ENCODE data around the gene OBSL1. TPM values are rescaled to one million over a fixed set of nuclear protein-coding genes. Genes with fewer than 3 reads are reported as not detected.

The OBSL1 gene
- 33.2 TPM for polyA plus RNA-seq (2013, experiment 1 of 2; ENCODE audit: insufficient read length)
- 40.6 TPM for polyA plus RNA-seq (2013, experiment 2 of 2; ENCODE audit: insufficient read length)

DNA sequence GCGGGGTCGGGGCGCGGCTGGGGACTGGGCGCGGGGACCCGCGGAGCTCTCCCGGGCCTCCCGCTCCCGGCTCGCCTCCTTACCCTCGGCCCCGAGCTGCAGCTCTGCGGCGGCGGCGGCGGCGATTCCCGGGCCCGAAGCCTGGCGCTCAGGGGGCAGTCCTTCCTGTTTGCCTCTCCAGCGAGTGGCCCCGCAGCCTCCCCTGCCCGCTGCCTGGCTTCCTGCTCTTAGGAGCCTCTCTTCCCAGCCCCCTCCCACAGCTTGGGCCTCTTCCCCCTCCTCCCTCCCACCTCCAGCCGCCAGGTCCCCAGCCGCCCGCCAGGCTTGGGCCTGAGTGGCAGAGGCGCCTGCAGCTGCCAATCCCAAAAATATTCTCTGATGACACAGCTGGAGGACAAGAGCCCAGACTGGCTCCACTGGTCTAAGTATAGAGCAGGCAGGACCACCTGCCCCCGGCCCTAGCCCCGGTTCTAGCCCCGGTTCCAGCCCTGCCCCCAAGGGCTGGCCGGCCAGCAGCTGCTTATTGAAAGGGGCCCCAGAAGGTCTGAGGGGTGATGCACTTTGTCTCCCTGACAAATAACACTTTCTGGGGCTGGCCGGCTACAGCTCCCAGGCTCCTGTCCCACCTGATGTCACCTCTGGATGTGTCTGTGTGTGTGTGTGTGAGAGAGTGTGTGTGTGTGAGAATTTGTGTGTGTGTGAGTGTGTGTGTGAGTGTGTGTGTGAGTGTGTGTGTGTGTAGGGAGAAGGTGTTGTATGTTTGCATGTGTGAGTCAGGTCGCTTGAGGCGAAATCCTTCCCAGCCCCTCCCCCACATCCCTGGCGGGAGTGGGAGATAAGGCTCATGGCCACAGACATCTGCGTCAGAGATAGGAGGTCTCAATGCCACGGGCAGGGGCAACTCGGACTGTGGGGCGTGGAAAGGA lies at the start of gene OBSL1:
OBSL1 (minus strand) TSS at position 229 of the 926 bp plus-strand sequence. CDS start 307 bp downstream, outside the sequence.
- peak; percentile 80 for DNase-seq

DNA sequence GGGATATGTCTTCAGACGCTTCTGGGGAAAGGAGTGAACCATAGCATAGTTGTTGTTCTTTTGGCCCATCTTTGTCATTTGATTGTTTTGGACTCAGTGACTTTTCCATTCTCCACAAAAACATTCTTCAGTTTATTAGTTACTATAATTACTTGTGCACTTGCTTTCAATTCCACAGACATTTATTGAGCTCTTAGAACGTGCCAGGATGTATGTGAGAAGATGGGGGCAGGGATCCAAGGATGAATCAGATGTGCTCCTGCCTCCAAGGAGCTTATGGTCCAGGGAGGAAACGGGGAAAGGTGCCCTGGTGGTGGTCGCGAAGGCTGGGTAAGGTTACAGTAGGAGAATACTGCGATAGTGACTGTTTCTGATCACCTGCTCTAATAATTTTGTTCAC lies 49.2 kb upstream of the OBSL1 start:
- DNase-seq: no peak

DNA sequence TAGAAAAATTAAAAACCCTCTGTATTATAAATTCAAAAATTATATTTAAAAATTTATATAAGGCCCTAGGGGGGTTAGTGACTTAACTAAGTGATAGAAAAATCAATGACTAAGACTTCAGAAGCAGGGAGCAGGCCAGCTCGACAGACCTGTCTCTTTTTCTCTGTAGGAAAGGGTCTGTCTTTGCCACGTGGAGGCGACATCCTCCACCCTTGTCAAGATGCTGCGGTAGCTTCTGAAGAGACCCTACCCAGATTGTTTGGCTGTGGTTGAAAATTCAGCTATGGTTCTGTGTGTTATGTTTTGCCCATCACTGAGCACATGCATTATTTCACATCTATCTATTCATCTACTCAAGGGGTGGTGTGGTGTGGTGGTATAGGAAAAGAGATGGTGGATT lies 47.9 kb upstream of the OBSL1 start:
- DNase-seq: no peak

DNA sequence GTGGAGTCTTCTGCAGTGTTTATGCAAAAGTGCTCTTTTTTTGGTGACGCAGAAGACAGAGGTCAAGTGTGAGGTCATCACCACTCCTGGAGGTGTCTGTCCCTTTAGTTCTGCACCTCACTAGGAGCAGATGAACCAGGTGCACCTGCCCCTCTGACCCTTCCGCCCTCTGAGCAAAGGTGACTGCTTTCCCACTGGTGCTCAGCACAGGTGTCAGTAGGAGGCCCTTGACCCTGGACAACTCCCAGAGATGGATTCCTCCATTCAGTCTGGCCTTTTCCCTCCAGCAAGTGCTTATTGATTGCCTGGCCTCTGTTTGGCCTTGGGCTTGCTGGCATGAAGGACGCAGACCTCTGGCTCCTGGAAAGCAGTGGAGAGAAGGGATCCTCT lies 47.4 kb upstream of the OBSL1 start:
- no peak for DNase-seq

DNA sequence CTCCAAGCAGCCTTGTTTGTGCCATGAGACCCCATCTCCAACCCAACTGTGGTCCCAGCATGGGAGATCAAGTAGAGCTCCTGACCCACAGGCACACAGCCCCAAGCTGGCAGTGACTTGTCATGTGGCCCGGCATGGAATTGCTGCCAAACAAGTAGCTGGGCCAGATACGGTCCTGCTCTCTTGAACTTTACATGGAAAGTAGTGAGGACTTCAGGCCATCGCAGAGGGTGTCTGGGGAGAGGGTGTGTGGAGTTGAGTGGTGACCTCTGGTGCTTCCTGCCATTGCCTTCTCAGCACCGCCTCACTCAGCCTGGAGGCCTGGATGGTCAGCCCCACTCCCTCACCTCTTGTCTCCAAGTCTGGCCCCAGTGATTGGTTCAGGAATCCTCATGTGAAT lies 45.2 kb upstream of the OBSL1 start:
- DNase-seq: no peak

DNA sequence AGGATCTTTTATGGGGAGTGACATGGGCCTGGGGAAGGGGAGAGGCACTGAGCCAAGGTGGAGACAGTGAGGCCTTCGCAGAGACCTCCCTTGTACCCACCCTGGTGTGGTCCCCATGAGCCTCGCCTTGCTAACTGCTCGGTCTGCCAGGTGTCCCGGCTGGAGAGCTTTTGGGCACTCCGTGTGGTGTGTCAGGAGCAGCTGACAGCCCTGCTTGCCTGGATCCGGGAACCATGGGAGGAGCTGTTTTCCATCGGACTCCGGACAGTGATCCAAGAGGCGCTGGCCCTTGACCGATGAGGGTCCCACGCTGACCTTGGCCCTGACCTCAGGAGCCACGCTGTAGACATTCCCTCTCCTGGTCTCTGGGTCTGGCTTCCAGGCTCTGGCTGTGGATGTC lies 44.6 kb upstream of the OBSL1 start:
- no peak for DNase-seq

DNA sequence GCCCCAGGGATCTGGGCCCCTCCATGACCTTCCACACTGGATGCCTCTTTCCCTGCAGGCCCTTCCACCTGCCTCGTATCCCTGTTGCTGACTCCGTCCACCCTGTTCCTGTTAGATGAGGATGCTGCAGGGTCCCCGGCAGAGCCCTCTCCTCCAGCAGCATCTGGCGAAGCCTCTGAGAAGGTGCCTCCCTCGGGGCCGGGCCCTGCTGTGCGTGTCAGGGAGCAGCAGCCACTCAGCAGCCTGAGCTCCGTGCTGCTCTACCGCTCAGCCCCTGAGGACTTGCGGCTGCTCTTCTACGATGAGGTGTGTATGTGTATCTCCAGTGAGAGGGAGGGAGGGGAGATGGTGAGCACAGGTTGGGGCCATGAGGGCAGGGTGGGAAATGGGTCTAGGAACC lies 43.7 kb upstream of the OBSL1 start:
- DNase-seq: no peak

DNA sequence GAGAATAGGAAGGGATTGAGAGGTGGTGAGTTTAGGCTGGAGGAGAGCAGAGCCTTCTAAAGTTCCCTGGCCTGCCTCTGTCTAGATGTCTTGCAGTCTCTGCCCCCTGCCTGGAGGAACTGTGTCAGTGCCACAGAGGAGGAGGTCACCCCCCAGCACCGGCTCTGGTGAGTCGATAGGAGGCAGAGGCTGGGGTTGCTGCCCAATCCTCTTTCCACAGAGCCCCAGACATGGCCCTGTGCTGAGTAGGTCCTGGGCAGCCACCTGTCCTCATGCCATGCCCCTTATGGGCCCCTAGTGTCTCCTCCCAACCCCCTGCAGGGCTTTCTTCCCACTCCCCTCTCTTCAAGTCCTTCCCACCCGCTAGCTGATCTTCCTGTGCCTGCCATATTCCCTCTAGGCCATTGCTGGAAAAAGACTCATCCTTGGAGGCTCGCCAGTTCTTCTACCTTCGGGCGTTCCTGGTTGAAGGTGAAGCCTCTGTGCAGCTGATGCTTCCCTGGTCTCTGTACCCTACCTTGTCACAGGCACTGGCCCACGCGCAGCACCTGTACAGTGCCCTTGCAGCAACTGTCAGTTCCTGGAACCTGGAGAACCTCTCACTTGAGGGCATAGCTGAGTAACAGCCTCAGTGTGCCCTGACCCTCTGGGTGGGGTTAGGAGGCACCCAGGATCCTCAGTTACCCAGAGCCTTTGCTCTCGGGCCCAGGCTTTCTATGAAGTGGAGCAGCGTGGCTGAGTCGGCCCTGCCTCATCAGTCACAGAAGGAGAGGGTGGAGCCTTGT lies 42.9 kb upstream of the OBSL1 start:
- DNase-seq: no peak

DNA sequence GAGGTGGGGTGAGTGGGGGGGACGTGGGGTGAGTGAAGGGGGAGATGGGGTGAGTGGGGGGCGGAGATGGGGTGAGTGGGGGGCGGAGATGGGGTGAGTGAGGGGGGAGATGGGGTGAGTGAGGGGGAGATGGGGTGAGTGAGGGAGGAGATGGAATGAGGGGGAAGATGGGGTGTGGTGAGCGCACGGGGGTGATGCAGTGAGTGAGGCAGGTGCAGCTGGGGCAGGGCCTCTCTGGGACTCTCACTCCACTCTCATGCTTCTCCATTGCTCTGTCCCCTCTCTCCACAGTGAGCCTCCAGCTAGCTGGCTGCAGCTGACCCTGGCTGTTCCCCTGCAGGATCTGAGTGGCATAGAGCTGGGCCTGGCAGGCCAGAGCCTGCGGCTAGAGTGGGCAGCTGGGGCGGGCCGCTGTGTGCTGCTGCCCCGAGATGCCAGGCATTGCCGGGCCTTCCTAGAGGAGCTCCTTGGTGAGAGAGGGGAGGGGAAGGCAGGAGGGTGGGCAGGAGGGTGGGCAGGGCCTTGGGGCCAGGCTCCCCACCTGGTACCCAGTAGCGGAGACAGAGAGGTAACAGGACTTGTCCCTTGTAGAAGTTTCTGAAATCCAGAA lies 42.2 kb upstream of the OBSL1 start:
- DNase-seq: no peak

DNA sequence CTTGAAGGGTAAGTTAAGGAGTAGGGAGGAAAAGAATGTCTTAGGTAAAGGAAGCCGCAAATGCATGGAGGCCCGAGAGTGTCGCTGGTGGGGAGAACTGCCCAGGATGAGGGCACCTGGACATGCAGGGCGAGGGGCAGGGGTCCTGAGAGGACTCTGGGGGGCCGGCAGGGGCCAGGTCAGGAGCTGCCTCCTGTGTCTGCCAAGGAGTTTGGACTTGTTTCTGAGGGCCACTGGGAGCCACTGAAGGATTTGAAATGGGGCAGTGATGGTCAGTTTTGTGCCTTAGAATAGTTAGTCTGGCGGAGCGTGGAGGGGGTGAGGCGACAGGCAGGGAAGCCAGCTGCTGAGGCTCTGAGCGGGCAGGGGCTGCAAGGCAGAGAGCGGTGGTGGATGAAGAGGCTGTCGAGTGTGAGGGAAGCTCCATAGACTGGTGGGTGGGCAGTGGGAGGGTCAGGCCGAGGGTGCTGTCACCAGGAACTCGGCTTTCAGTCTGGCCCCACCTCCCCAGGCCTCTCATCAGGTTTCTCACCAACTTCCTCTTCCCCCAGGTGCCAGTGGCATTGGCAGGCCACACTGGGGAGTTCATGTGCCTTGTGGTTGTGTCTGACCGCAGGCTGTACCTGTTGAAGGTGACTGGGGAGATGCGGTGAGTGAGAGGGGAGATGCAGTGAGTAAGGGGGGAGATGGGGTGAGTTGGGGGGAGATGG lies 41.4 kb upstream of the OBSL1 start:
- DNase-seq: no peak

DNA sequence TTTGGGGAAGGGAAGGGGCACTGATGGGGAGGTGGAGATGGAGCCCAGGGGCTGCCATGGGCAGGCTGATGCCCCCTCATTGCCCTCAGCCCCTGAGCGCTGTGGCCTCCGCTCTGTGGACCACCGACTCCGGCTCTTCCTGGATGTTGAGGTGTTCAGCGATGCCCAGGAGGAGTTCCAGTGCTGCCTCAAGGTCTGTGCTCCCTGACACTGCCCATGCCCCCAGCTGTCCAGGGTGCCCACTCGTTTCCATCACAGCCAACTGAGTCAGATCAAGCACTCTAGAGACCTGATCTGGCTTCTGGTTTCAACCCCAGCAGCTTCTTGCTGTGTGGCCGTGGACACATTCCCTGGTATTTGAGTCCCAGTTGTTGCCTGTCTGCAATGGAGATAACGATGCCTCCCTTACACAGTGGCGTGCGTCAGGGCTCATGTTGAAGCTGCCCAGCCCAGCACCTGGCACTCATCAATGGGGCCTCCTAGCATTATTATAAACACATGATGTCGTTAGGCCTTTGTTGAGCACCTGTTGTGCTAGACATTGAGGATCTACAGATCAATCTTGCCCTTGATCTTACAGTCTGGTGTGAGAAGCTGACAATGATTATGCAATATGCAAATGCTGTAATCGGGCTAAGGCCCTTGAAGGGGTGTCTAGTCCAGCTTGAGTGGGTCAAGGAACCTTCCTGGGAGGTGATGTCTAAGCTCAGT lies 40.7 kb upstream of the OBSL1 start:
- no peak for DNase-seq

DNA sequence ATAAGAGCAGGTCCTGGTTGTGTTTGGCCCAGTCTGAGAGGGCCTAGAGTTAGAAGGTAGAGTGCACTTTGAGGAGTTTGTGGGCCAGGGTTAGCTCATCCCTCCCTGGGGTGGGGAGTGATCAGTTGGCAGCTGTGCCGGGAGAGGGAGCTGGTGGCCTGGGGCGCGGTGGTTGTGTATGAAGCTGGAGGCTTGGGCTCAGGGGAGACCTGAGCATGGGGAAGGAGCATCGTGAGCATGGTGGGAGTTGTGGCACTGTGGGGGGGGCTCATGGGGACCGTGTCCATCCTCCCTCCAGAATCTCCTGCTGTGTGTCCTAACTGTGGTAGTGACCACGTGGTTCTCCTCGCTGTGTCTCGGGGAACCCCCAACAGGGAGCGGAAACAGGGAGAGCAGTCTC lies 40.0 kb upstream of the OBSL1 start:
- no peak for DNase-seq

DNA sequence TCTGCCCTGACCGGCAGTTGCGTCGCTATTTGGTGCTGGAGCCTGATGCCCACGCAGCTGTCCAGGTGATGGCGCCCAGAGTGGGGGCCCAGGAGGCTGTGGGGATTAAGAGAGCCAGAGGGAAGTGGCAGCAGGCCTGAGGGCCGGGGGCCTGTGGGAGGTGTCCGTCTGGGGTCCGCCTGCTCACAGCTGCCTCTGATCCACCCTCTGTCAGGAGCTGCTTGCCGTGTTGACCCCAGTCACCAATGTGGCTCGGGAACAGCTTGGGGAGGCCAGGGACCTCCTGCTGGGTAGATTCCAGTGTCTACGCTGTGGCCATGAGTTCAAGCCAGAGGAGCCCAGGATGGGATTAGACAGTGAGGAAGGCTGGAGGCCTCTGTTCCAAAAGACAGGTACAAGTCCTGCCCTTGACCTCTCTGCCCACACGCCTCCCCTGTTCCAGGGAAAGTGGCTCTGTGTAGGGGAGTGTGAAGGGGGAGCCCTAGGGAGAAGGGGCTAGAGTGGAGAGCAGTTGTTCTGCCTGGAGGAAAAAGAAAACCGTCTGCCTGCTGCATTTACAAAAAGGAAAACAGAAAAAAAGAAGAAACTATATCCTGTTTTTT lies 37.9 kb upstream of the OBSL1 start:
- no peak for DNase-seq

DNA sequence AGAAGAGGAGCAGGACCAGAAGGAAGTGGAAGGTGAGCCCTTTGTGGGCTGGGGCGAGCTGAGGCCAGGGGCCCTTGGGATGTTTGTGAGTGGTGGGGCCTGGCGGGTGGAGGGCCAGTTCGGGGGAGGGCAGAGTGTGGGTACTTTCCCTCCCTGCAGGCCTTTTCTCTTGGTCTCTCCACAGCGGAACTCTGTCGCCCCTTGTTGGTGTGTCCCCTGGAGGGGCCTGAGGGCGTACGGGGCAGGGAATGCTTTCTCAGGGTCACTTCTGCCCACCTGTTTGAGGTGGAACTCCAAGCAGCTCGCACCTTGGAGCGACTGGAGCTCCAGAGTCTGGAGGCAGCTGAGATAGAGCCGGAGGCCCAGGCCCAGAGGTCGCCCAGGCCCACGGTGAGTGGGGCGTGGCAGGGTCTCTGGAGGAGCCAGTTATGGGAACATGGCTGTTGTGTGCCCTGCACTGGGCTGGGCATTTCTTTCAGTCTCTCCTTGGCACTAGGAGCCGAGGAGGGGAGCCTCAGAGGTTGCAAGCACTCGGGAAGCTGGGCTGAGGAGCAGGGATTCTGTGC lies 37.1 kb upstream of the OBSL1 start:
- no peak for DNase-seq

DNA sequence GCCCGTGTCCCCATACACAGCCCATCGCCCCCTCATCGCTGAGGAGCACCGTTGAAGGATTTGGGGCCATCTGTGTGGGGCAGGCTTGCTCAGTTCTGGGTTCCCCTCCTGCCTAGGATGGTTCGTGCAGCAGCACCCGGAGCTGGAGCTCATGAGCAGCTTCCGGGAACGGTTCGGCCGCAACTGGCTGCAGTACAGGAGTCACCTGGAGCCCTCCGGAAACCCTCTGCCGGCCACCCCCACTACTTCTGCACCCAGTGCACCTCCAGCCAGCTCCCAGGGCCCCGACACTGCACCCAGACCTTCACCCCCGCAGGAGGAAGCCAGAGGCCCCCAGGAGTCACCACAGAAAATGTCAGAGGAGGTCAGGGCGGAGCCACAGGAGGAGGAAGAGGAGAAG lies 36.6 kb upstream of the OBSL1 start:
- no peak for DNase-seq

DNA sequence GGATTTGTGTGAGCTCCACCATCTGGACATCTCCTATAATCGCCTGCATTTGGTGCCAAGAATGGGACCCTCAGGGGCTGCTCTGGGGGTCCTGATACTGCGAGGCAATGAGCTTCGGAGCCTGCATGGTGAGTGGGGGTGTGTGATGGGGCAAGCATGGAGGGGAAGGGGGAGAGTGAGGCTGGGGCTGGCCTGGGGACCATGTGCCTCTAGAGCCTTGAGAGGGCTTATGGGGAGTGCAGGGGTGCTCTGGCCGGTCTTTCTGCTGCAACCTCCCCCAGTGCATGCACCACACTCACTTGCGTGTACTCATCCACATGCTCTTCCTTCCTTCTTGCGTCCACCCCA lies 34.2 kb upstream of the OBSL1 start:
- no peak for DNase-seq

DNA sequence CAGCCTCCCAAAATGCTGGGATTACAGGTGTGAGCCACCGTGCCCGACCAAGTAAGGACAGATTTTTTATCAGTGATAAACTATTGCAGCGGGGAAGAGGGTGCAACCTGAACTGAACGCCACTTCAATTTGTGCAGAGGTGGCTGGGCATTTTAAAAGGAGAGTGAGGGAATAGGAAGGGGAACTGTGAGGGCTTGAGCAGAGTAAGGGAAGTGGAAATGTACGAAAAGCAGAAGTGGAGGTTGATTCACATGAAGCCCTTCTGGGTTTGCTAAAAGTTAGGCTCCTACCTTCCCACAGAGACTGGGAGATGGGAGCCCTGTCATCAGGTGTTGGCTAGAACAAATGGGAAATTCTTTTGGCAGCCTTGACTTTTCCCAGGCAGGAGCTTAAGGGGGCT lies 32.4 kb upstream of the OBSL1 start:
- DNase-seq: no peak

DNA sequence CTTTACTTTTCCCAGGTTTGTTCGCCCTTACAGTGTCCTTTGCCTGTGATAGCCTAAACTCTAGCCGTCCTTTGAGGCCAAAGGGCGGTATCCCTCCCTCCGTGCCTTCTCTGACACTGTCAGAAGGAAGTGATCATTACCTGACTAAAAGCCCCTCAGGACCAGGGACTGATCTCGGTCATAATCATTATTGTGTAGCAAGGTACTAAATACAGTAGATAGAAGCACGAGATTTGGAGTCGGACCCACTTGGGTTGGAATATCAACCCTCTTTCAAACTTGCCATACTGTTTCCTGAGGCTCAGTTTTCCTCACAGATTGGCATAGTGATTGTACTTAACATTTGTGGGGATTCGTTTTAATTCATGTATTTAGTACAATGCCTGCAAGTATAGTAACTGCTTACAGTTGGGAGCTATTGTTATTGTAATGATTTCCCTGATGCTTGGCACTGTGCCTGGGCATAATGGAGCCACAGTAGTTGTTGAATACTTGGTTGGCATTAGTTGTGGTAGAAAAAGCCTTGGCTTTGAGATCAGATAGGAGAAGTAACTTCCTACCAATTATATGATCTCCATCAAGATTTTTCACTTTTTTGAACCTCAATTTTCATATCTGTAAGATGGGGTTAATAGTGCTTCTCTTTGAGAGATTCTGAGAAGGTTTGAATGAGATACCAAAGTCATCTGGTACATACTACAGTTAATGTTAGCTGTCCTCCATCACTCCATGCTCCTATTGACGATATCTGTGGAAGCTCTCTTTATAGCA lies 27.2 kb upstream of the OBSL1 start:
- DNase-seq: peak; percentile 19

DNA sequence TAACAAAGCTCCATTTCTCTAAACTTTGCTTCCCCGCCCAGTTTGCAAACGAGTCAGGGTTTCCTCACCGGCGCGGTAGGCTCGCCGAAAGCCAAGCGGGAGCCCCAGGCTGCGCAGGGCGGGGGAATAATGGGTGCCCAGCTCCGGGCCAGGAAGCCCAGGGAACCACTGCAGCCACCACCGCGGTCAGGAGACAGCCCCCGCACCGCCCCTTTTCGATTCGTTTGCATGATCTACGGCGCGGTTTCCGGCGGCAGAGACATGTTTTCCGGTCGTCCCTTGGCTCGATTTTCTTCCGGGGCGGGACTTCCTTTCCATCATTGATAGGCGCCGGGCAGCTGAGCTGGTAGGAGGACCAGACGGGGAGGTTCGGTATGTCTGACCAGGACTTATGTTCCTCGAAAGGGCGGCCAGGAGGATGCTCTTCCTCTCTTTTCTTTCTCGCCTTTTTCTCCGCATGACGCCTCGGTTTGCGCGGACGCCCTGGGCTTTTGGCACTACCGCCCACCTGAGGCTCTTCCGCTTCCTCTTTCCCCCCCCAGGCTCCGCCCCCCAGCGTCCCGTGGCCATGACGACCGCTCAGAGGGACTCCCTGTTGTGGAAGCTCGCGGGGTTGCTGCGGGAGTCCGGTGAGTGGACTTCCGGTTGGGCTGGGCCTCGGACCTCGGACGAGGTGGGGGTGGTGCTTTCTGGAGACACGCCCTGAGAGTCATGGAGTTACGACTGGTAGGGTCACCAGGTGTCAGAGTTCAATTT lies 26.4 kb upstream of the OBSL1 start, which contains the start of gene STK11IP:
STK11IP (plus strand) TSS at position 306 of the 756 bp plus-strand sequence; CDS start at position 569, 263 bp downstream.
- peak; percentile 97 for DNase-seq

All from fibroblast of skin of back (primary cell).